Stimulated activated naive CD8-positive, alpha-beta T cell treated with anti-CD3 and anti-CD28 coated beads, Interleukin-15, amount 100 ng/mL, for 72 hours (primary cell): ENCODE measurements around the gene SAMD7.

Experiments
- ATAC-seq: fragments of 150-1000 bp; cut with Tn5 transposase; 2 replicates; pipeline ENCODE4 v1.10.0; 2021; ENCODE audit warnings: mild to moderate bottlenecking, moderate library complexity
- DNase-seq, 2 donors: peaks; one replicate each; pipeline ENCODE4 v3.0.0; 2021 to 2022
- H3K27ac Mint-ChIP-seq, 2 donors: one replicate each; pipeline ENCODE4 v1.8.0; 2022; ENCODE audit warnings: mild to moderate bottlenecking in 2 of 2, mixed read lengths in 2 of 2, moderate library complexity in 2 of 2
- H3K27me3 Mint-ChIP-seq: one replicate; pipeline ENCODE4 v1.8.0; 2022; ENCODE audit warnings: mixed read lengths
- H3K4me1 Mint-ChIP-seq: one replicate; pipeline ENCODE4 v1.8.0; 2022; ENCODE audit warnings: mild to moderate bottlenecking, mixed read lengths
- H3K4me3 Mint-ChIP-seq, 2 donors: one replicate each; pipeline ENCODE4 v1.8.0; 2022; ENCODE audit warnings: mild to moderate bottlenecking in 2 of 2, mixed read lengths in 2 of 2, moderate library complexity in 1 of 2
- H3K9me3 Mint-ChIP-seq, 2 donors: one replicate each; pipeline ENCODE4 v1.8.0; 2022; ENCODE audit warnings: mixed read lengths in 2 of 2

SAMD7 gene

GRCh38 chr3:169968224-169968885 is 57.0 kb downstream of the SAMD7 start:
- DNase-seq: no peak
- Mint-ChIP-seq H3K4me3 (peak overlapping the region; percentile 89 to 97), H3K27ac (peak overlapping the region in 1 of 2 donors; percentile 13), H3K27me3 (no peaks in the 10 kb centered on the region), H3K4me1 (peaks cover 59% of the 10 kb centered on the region), H3K9me3 (peaks cover 8 to 9% of the 10 kb centered on the region in 2 donors)
- no peak for ATAC-seq

DNA sequence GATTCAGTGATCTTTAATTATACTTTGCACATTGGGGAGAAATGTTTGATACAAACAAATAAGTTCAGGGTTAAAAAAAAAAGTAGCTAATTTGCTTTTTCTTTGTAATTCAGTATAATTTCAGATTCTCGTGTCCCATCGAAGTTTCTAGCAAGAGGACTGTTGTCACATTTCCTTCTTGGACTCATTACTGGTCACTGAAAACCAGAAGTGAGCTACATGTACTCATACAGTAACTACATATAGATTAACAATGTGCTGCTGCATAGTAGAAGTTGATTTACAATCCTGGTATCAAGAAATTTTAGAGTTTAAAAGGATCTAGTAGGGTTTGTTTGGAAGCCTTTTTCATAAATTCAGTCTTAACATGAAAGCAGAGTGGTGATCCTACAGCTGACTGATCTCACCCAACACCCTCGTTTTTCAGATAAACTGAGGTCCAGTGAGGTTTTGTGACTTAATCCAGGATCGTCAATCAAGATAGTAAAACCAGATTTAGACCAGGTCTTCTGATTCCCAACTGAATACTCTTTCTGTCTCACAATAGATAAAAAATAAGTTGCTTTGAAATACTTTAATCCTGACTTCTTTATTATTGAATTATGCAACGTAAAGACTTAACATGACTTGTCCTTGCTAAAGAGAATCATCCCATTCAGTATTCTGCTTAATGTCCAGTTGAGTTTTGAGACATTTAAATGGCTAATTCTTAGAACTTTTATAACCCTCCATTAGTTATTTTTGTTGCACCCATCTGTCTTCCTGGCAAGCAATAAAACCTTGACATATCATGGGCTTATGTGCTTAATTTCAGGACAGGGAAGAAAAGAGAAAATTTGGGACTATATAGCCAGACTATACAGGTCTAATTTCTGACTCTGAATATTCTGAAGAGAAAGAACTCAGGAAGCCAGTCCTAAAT is 58.1 kb downstream of the SAMD7 start:
- no peak overlapping the region for H3K27ac Mint-ChIP-seq

GRCh38 chr3:169970847-169971246 is 59.5 kb downstream of the SAMD7 start:
- Mint-ChIP-seq H3K4me3 (no peak overlapping the region), H3K9me3 (no peaks in the 10 kb centered on the region), H3K27ac (no peak overlapping the region), H3K4me1 (peaks cover 64% of the 10 kb centered on the region), H3K27me3 (no peaks in the 10 kb centered on the region)
- no peak for DNase-seq
- no peak for ATAC-seq

More for the DNA sequence above, 58.1 kb downstream of the SAMD7 start:
- Mint-ChIP-seq H3K4me1 (peaks cover 64% of the 10 kb centered on the region), H3K9me3 (peaks cover 3 to 4% of the 10 kb centered on the region in 2 donors), H3K27me3 (no peaks in the 10 kb centered on the region), H3K4me3 (peak overlapping the region; percentile 89 to 97)
- DNase-seq (no peak), ATAC-seq (no peak)

DNA sequence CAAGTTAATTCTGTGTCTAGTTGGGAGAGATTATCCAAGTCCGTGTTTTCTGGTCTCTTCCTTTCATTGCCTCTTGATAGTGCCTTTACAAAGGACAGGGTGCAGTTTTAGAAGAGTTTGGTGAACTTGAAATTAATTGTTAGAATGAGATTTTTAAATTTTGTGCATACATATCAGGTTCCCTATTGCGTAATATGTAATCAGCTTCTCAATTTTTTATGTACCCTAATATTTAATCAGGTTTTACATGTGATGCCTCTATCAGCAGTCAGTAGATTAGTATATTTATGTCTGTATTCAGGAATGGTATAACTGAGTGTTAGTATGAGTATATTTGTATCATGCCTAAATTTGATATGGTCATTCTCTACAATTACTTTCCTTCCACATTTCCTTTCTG is 60.1 kb downstream of the SAMD7 start:
- ATAC-seq: no peak
- peaks cover 57% of the 10 kb centered on the region for H3K4me1 Mint-ChIP-seq

GRCh38 chr3:169980055-169980454 is 68.7 kb downstream of the SAMD7 start:
- Mint-ChIP-seq H3K27ac (no peak overlapping the region), H3K27me3 (no peaks in the 10 kb centered on the region), H3K9me3 (no peaks in the 10 kb centered on the region), H3K4me1 (peaks cover 23% of the 10 kb centered on the region), H3K4me3 (no peak overlapping the region)
- no peak for ATAC-seq
- DNase-seq: no peak

More for the DNA sequence above, 60.1 kb downstream of the SAMD7 start:
- Mint-ChIP-seq H3K4me3 (no peak overlapping the region), H3K27me3 (no peaks in the 10 kb centered on the region), H3K27ac (no peak overlapping the region), H3K9me3 (no peaks in the 10 kb centered on the region)
- DNase-seq: no peak

GRCh38 chr3:169984292-169984691 is 72.9 kb downstream of the SAMD7 start:
- peak overlapping the region in 1 of 2 donors; percentile 50 for H3K27ac Mint-ChIP-seq
- H3K9me3 Mint-ChIP-seq: no peaks in the 10 kb centered on the region

More at GRCh38 chr3:169984292-169984691, 72.9 kb downstream of the SAMD7 start:
- H3K4me3 Mint-ChIP-seq: no peak overlapping the region
- DNase-seq (no peak), ATAC-seq (no peak)
- no peaks in the 10 kb centered on the region for H3K27me3 Mint-ChIP-seq
- H3K4me1 Mint-ChIP-seq: peaks cover 18% of the 10 kb centered on the region
